Liver (tissue), 3 donors: ENCODE data around the gene RPL21.

ENCODE experiments used
- ATF3 ChIP-seq: IDR thresholded peaks from 2 replicates; pipeline ENCODE4 v1.6.1; 2016; ENCODE audit warnings: antibody characterized with exemption
- CTCF ChIP-seq: fragments of 150-350 bp; IDR thresholded peaks from 2 replicates; pipeline ENCODE4 v1.5.1; 2017; ENCODE audit warnings: improper control_type of control experiment, low read depth, low read length; ENCODE audit not compliant: missing input control
- EGR1 ChIP-seq, 2 donors: IDR thresholded peaks; 2 replicates each; pipeline ENCODE4 v1.6.1; 2016 to 2018; ENCODE audit warnings: antibody characterized with exemption in 2 of 2, low read depth in 2 of 2
- JUND ChIP-seq, 2 donors: IDR thresholded peaks; 2 replicates each; pipeline ENCODE4 v1.6.1; 2016; ENCODE audit warnings: antibody characterized with exemption in 2 of 2
- MAX ChIP-seq: IDR thresholded peaks from 2 replicates; pipeline ENCODE4 v1.6.1; 2016; ENCODE audit warnings: antibody characterized with exemption
- RAD21 ChIP-seq, 2 donors: IDR thresholded peaks; 2 replicates each; pipeline ENCODE4 v1.6.1; 2016; ENCODE audit warnings: antibody characterized with exemption in 2 of 2, mild to moderate bottlenecking in 2 of 2
- REST ChIP-seq: IDR thresholded peaks from 2 replicates; pipeline ENCODE4 v1.6.1; 2016; ENCODE audit warnings: antibody characterized with exemption, mild to moderate bottlenecking
- RXRA ChIP-seq, 2 donors: IDR thresholded peaks; 2 replicates each; pipeline ENCODE4 v1.6.1; 2017 to 2018; ENCODE audit warnings: antibody characterized with exemption in 2 of 2, mild to moderate bottlenecking in 1 of 2
- SP1 ChIP-seq: IDR thresholded peaks from 2 replicates; pipeline ENCODE4 v1.6.1; 2018; ENCODE audit warnings: antibody characterized with exemption, mild to moderate bottlenecking
- TAF1 ChIP-seq: conservative IDR thresholded peaks from 2 replicates; pipeline ENCODE4 v1.6.1; 2016; ENCODE audit warnings: antibody characterized with exemption, mild to moderate bottlenecking
- YY1 ChIP-seq: IDR thresholded peaks from 2 replicates; pipeline ENCODE4 v1.6.1; 2016; ENCODE audit warnings: antibody characterized with exemption, mild to moderate bottlenecking
- donor health status: healthy.
- donor health status: healthy.

- no peak for TF ChIP-seq CTCF
- no peak for TF ChIP-seq RAD21 (IDR thresholded peaks at IDR 0.05)
- TF ChIP-seq YY1, result no peak
- TF ChIP-seq TAF1, result no peak
- TF ChIP-seq RXRA (IDR thresholded peaks at IDR 0.05), result no peak
- no peak for TF ChIP-seq MAX
- no peak for TF ChIP-seq JUND (IDR thresholded peaks at IDR 0.05)
- TF ChIP-seq REST, result no peak
- no peak for TF ChIP-seq SP1
- no peak for TF ChIP-seq EGR1 (IDR thresholded peaks at IDR 0.05; ENCODE audit: low read depth in 2 of 2)
- no peak for TF ChIP-seq ATF3
These were observed 52.7 kb downstream of the RPL21 start for GRCh38 chr13:27304099-27304498.
